Measurements from ENCODE around the gene SCO1.
A peak's percentile ranks its signal among the peaks of the same experiment; 100 is the strongest.
"Not testable (repeated sequence)": the region's sequence is repeated elsewhere in the genome, so short reads cannot be mapped to it uniquely, and the experiment has no call there.

Gene SCO1

GRCh38 chr17:10698096-10698818 is 924 bp upstream of the SCO1 start:
- no peak for TF ChIP-seq CTCF (conservative IDR thresholded peaks at IDR 0.05; ENCODE audit: low read length)
- peak; percentile 41 for DNase-seq (ENCODE audit: low read depth)

GRCh38 chr17:10695875-10696407 is 1.4 kb downstream of the SCO1 start:
- peak overlapping the region; percentile 94 for H3K4me3 ChIP-seq (ENCODE audit: low read length)

More at GRCh38 chr17:10698096-10698818, 924 bp upstream of the SCO1 start:
- peak overlapping the region; percentile 94 for H3K4me3 ChIP-seq (ENCODE audit: low read length)

GRCh38 chr17:10687499-10687898 is 9.8 kb downstream of the SCO1 start:
- DNase-seq (ENCODE audit: low read depth): no peak
- no peak for TF ChIP-seq CTCF (conservative IDR thresholded peaks at IDR 0.05; ENCODE audit: low read length)

More at GRCh38 chr17:10695875-10696407, 1.4 kb downstream of the SCO1 start:
- not testable (repeated sequence) for DNase-seq (ENCODE audit: low read depth)

GRCh38 chr17:10683853-10684252 is 13.5 kb downstream of the SCO1 start:
- DNase-seq (ENCODE audit: low read depth): peak; percentile 37
- peak; percentile 57 for TF ChIP-seq CTCF (conservative IDR thresholded peaks at IDR 0.05; ENCODE audit: low read length)
- no peak overlapping the region for H3K4me3 ChIP-seq (ENCODE audit: low read length)

More at GRCh38 chr17:10687499-10687898, 9.8 kb downstream of the SCO1 start:
- H3K4me3 ChIP-seq (ENCODE audit: low read length): no peak overlapping the region

GRCh38 chr17:10681866-10682446 is 15.4 kb downstream of the SCO1 start:
- peak; percentile 89 for DNase-seq (ENCODE audit: low read depth)
- no peak overlapping the region for H3K4me3 ChIP-seq (ENCODE audit: low read length)
- no peak for TF ChIP-seq CTCF (conservative IDR thresholded peaks at IDR 0.05; ENCODE audit: low read length)

- no peak overlapping the region for H3K4me3 ChIP-seq (ENCODE audit: low read length)
- TF ChIP-seq CTCF (conservative IDR thresholded peaks at IDR 0.05; ENCODE audit: low read length): no peak
- no peak for DNase-seq (ENCODE audit: low read depth)
These were observed 22.6 kb downstream of the SCO1 start for GRCh38 chr17:10674704-10675103.

GRCh38 chr17:10673312-10673711 is 24.0 kb downstream of the SCO1 start:
- no peak overlapping the region for H3K4me3 ChIP-seq (ENCODE audit: low read length)
- TF ChIP-seq CTCF (conservative IDR thresholded peaks at IDR 0.05; ENCODE audit: low read length): no peak
- no peak for DNase-seq (ENCODE audit: low read depth)

Data from AG10803 (cell line).